ENCODE data around the gene TBC1D24.

The TBC1D24 gene

DNA sequence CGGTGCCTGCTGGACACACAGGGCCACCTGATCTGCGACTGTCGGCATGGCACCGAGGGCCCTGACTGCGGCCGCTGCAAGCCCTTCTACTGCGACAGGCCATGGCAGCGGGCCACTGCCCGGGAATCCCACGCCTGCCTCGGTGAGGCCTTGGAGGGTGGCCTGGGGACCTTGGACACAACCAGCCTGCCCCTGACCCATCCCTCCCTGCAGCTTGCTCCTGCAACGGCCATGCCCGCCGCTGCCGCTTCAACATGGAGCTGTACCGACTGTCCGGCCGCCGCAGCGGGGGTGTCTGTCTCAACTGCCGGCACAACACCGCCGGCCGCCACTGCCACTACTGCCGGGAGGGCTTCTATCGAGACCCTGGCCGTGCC, 2.5 kb upstream of the TBC1D24 start:
- H3K9ac ChIP-seq (ENCODE audit: low read length) = no peak overlapping the region

DNA sequence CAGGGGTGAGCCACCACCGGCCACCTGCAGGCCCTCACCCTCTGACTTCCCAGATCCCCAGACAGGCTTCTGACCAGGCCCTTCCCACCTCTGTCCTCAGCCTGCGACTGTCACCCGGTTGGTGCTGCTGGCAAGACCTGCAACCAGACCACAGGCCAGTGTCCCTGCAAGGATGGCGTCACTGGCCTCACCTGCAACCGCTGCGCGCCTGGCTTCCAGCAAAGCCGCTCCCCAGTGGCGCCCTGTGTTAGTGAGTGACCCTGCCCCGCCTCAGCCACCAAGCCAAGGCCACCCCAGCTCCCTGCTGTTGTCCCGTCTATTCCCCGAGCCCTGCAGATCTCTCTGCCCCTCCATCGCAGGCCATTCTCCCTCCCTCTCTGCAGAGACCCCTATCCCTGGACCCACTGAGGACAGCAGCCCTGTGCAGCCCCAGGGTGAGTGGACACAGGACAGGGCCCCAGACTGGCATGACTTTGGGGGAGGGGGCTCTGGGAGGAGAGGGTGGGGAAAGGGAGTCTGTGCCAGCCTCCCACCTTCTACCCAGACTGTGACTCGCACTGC, 2.0 kb upstream of the TBC1D24 start:
- Histone ChIP-seq H3K36me3 (replicated peaks; ENCODE audit: insufficient read depth, low read length) (no peaks in the 10 kb centered on the region), H3K27me3 (replicated peaks; ENCODE audit: insufficient read depth, low read length) (peaks cover 52% of the 10 kb centered on the region), H3K9ac (ENCODE audit: low read length) (no peak overlapping the region), H3F3A (ENCODE audit: insufficient read depth, low read length) (peaks cover 6% of the 10 kb centered on the region; the same call in 1 of the 2 replicates), H4K20me1 (ENCODE audit: insufficient read depth, low read length) (no peaks in the 10 kb centered on the region), H3K9me2 (replicated peaks; ENCODE audit: insufficient read depth, low read length) (no peaks in the 10 kb centered on the region), H3K27ac (ENCODE audit: low read length) (no peak overlapping the region), H2AFZ (ENCODE audit: low read length) (no peak overlapping the region), H3K79me2 (ENCODE audit: low read length) (peaks cover 21% of the 10 kb centered on the region), H3K9me3 (replicated peaks; ENCODE audit: insufficient read depth, low read length) (no peaks in the 10 kb centered on the region), H3K4me1 (ENCODE audit: low read length) (no peaks in the 10 kb centered on the region), H3K4me3 (ENCODE audit: low read length) (no peak overlapping the region; the same call in 1 of the 2 replicates), H3K4me2 (ENCODE audit: low read depth, low read length) (peak overlapping the region; percentile 59; the same call in 1 of the 2 replicates)
- DNase-seq = no peak
- TF ChIP-seq CTCF (IDR thresholded peaks at IDR 0.05; ENCODE audit: low read length) (no peak), EZH2 (optimal IDR thresholded peaks at IDR 0.05; ENCODE audit: low read depth, low read length) (no peak), EZH2phosphoT487 (IDR thresholded peaks at IDR 0.05; ENCODE audit: low read length) (no peak)

More for the DNA sequence above, 2.5 kb upstream of the TBC1D24 start:
- H2AFZ ChIP-seq (ENCODE audit: low read length) = no peak overlapping the region
- TF ChIP-seq EZH2 (optimal IDR thresholded peaks at IDR 0.05; ENCODE audit: low read depth, low read length) (no peak), CTCF (IDR thresholded peaks at IDR 0.05; ENCODE audit: low read length) (no peak), EZH2phosphoT487 (IDR thresholded peaks at IDR 0.05; ENCODE audit: low read length) (no peak)
- no peak overlapping the region for H3K27ac ChIP-seq (ENCODE audit: low read length)
- no peak overlapping the region for H3K4me2 ChIP-seq (ENCODE audit: low read depth, low read length)
- DNase-seq = no peak
- H3K27me3 ChIP-seq (replicated peaks; ENCODE audit: insufficient read depth, low read length) = peaks cover 52% of the 10 kb centered on the region
- H3K36me3 ChIP-seq (replicated peaks; ENCODE audit: insufficient read depth, low read length) = no peaks in the 10 kb centered on the region
- peaks cover 6% of the 10 kb centered on the region; the same call in 1 of the 2 replicates for H3F3A ChIP-seq (ENCODE audit: insufficient read depth, low read length)
- no peaks in the 10 kb centered on the region for H4K20me1 ChIP-seq (ENCODE audit: insufficient read depth, low read length)
- H3K79me2 ChIP-seq (ENCODE audit: low read length) = peaks cover 16% of the 10 kb centered on the region
- no peaks in the 10 kb centered on the region for H3K4me1 ChIP-seq (ENCODE audit: low read length)
- H3K9me2 ChIP-seq (replicated peaks; ENCODE audit: insufficient read depth, low read length) = no peaks in the 10 kb centered on the region
- H3K9me3 ChIP-seq (replicated peaks; ENCODE audit: insufficient read depth, low read length) = no peaks in the 10 kb centered on the region
- H3K4me3 ChIP-seq (ENCODE audit: low read length) = no peak overlapping the region

GRCh38 chr16:2473446-2473926, 1.4 kb upstream of the TBC1D24 start:
- H3K9ac ChIP-seq (ENCODE audit: low read length) = no peak overlapping the region
- H3K79me2 ChIP-seq (ENCODE audit: low read length) = peaks cover 23% of the 10 kb centered on the region
- H3K4me1 ChIP-seq (ENCODE audit: low read length) = no peaks in the 10 kb centered on the region
- H3K4me3 ChIP-seq (ENCODE audit: low read length) = no peak overlapping the region; the same call in 1 of the 2 replicates
- TF ChIP-seq EZH2 (optimal IDR thresholded peaks at IDR 0.05; ENCODE audit: low read depth, low read length) = no peak
- TF ChIP-seq CTCF (IDR thresholded peaks at IDR 0.05; ENCODE audit: low read length) = no peak
- no peak for TF ChIP-seq EZH2phosphoT487 (IDR thresholded peaks at IDR 0.05; ENCODE audit: low read length)
- no peaks in the 10 kb centered on the region for H3K36me3 ChIP-seq (replicated peaks; ENCODE audit: insufficient read depth, low read length)
- no peak for DNase-seq
- H3K4me2 ChIP-seq (ENCODE audit: low read depth, low read length) = peak overlapping the region; percentile 59; the same call in 1 of the 2 replicates
- H3K9me2 ChIP-seq (replicated peaks; ENCODE audit: insufficient read depth, low read length) = no peaks in the 10 kb centered on the region
- H3K27ac ChIP-seq (ENCODE audit: low read length) = no peak overlapping the region
- H3F3A ChIP-seq (ENCODE audit: insufficient read depth, low read length) = peaks cover 6% of the 10 kb centered on the region; the same call in 1 of the 2 replicates
- H2AFZ ChIP-seq (ENCODE audit: low read length) = no peak overlapping the region
- no peaks in the 10 kb centered on the region for H3K9me3 ChIP-seq (replicated peaks; ENCODE audit: insufficient read depth, low read length)
- H4K20me1 ChIP-seq (ENCODE audit: insufficient read depth, low read length) = no peaks in the 10 kb centered on the region
- peaks cover 48% of the 10 kb centered on the region for H3K27me3 ChIP-seq (replicated peaks; ENCODE audit: insufficient read depth, low read length)

Data from MM.1S (cell line).